ENCODE results near the gene LDLRAP1. TPM values are rescaled to one million over a fixed set of nuclear protein-coding genes. Genes with fewer than 3 reads are reported as not detected.
A peak's percentile ranks its signal among the peaks of the same experiment; 100 is the strongest.

Gene LDLRAP1
- total and polyA plus RNA-seq, 9 of the 15 experiments (the other 6 are each of a cell fraction or from before 2014, with no cell fraction given): 0.56 to 29.6 (median 16.2) TPM

GRCh38 chr1:25569597-25570396, 26.4 kb downstream of the LDLRAP1 start (continued):
- TF ChIP-seq JUND (IDR thresholded peaks at IDR 0.05; ENCODE audit: borderline replicate concordance, low read depth, low read length): peak; percentile 57; the same call in 1 of the 2 replicates
- 0 out of 3 replicates have a peak, but pooled peaks have one; percentile 23 for TF ChIP-seq JUND (tag; IDR thresholded peaks at IDR 0.05; ENCODE audit: borderline replicate concordance, low read depth, low read length)
- TF ChIP-seq GABPB2 (CRISPR knock-in tag; conservative IDR thresholded peaks at IDR 0.05): no peak
- TF ChIP-seq XRCC4 (IDR thresholded peaks at IDR 0.05; ENCODE audit: extremely low read depth, insufficient read depth, insufficient read length): no peak
- TF ChIP-seq MCM3 (IDR thresholded peaks at IDR 0.05): no peak
- no peak for TF ChIP-seq MAFK (IDR thresholded peaks at IDR 0.05; ENCODE audit: low read length)
- peak; percentile 51 for TF ChIP-seq CBFA2T2 (conservative IDR thresholded peaks at IDR 0.05)
- TF ChIP-seq TBL1XR1 (IDR thresholded peaks at IDR 0.05; ENCODE audit: low read length in 2 of 2): 0 out of 4 replicates have a peak, but pooled peaks of 1 of the 2 experiments have one; percentile 33
- TF ChIP-seq KDM5B (IDR thresholded peaks at IDR 0.05; ENCODE audit: insufficient replicate concordance, low read depth, low read length): no peak
- no peak for TF ChIP-seq SNIP1 (IDR thresholded peaks at IDR 0.05; ENCODE audit: low read depth)
- TF ChIP-seq SMAD4 (CRISPR knock-in tag; conservative IDR thresholded peaks at IDR 0.05): 0 out of 2 replicates have a peak, but pooled peaks have one; percentile 31
- TF ChIP-seq KLF16 (IDR thresholded peaks at IDR 0.05): peak; percentile 20
- TF ChIP-seq ZNF274 (IDR thresholded peaks at IDR 0.05; ENCODE audit: borderline replicate concordance, low read depth, low read length): no peak
- TF ChIP-seq PTRF (tag; IDR thresholded peaks at IDR 0.05): no peak
- TF ChIP-seq POLR2AphosphoS2 (IDR thresholded peaks at IDR 0.05; ENCODE audit: low read length): no peak
- TF ChIP-seq KAT2B (IDR thresholded peaks at IDR 0.05; ENCODE audit: low read depth, low read length): no peak
- TF ChIP-seq SP2 (IDR thresholded peaks at IDR 0.05; ENCODE audit: extremely low read depth, low read depth, low read length, poor library complexity, severe bottlenecking): no peak
- TF ChIP-seq TFAM (CRISPR knock-in tag; conservative IDR thresholded peaks at IDR 0.05): no peak
- no peak for TF ChIP-seq TEAD4 (IDR thresholded peaks at IDR 0.05; ENCODE audit: low read length)
- no peak for TF ChIP-seq TEAD4 (CRISPR knock-in tag; IDR thresholded peaks at IDR 0.05; ENCODE audit: borderline replicate concordance)
- TF ChIP-seq SRSF7 (optimal IDR thresholded peaks at IDR 0.05; ENCODE audit: low read depth, low read length): no peak
- TF ChIP-seq DDX20 (tag; IDR thresholded peaks at IDR 0.05; ENCODE audit: low read depth): no peak
- TF ChIP-seq CREBBP (IDR thresholded peaks at IDR 0.05; ENCODE audit: low read depth, low read length): no peak
- TF ChIP-seq POLR2H (tag; IDR thresholded peaks at IDR 0.05; ENCODE audit: low read depth): no peak
- no peak for TF ChIP-seq SOX6 (IDR thresholded peaks at IDR 0.05)
- TF ChIP-seq MTF1 (CRISPR knock-in tag; IDR thresholded peaks at IDR 0.05; ENCODE audit: borderline replicate concordance): no peak
- TF ChIP-seq ZBTB11 (CRISPR knock-in tag; IDR thresholded peaks at IDR 0.05): no peak

Measured in K562 (cell line).